GM21786 (cell line): ENCODE data around the gene MTOR.

Experiments
- ATAC-seq: cut with Tn5 transposase; IDR thresholded peaks from one replicate; pipeline ENCODE4 v1.9.1; 2021; ENCODE audit not compliant: unreplicated experiment

MTOR gene

DNA sequence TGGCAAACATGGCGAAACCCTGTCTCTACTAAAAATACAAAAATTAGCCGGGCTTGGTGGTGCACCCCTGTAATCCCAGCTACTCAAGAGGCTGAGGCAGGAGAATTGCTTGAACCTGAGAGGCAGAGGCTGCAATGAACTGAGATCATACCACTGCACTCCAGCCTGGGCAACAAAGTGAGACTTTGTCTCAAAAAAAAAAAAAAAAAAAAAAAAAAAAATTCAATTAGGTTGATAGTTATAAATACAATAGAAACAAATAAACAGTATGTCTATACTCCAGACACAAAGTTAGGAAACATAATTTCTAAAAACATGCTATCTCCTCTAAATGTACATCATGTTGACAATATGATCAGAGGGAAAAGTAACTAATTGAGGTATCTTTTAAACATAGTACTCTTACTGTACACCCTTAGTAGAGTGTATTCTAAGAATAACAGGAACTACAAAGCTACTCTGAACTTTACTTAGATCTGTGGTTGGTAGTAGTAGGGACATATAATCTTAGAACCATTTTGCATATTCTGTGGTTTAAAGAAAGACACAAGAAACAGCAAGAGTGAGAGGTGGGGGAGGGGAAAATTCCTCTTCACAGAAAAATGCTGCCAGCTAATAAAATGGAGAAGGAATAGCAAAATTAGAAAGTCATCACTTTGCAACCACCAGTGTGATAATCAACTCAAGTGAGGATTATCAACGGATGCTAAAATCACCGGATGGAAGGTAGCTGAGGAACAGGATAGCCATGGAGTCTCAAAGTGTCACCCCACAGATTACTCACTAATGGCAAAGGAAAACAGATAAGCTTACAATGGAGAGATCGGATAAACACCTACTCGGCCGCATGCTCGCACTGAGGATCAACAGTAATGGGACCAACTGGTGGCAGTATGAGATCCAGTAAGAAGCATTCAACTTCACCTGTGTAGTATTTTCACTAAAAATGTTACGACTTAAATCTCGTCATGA, 35.0 kb downstream of the MTOR start:
- peak; percentile 52 for ATAC-seq

DNA sequence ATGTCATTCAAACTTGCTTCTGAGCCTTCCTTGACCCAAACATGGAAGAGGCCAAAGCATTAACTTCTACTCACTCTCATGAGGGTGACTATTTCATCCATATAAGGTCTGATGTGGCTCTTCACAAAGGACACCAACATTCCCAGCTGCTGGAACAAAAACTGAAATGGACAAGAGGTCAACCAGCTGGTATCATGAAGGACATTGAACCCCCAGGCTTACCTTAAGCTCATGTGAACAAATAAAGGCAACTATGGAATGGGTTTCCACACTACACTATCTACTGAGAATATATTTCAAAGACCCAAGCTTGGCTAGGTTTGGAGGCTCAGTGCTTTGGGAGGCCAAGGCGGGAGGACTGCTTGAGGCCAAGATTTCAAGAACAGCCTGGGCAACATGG, 46.3 kb downstream of the MTOR start:
- no peak for ATAC-seq

- ATAC-seq: no peak
Measured at GRCh38 chr1:11215381-11216005, 46.9 kb downstream of the MTOR start.

- no peak for ATAC-seq
Measured at GRCh38 chr1:11214698-11215380, 47.5 kb downstream of the MTOR start.

GRCh38 chr1:11211925-11212587, 50.3 kb downstream of the MTOR start:
- ATAC-seq: no peak

DNA sequence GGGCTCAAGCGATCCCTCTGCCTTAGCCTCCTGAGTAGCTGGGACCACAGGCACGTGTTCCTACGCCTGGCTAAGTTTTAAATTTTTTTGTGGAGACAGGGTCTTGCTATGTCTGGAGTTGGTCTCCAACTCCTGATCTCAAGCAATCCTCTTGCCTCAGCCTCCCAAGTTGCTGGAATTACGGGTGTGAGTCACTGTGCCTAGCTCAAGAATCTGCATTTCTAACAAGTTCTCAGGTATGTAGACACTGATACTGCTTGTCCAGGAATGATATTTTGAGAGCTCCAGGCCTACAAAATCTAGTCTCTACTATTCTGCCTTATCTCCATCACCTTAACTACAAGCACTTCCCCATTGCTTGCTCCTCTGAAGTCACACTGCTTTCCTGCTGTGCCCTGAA, 50.9 kb downstream of the MTOR start:
- ATAC-seq: no peak

DNA sequence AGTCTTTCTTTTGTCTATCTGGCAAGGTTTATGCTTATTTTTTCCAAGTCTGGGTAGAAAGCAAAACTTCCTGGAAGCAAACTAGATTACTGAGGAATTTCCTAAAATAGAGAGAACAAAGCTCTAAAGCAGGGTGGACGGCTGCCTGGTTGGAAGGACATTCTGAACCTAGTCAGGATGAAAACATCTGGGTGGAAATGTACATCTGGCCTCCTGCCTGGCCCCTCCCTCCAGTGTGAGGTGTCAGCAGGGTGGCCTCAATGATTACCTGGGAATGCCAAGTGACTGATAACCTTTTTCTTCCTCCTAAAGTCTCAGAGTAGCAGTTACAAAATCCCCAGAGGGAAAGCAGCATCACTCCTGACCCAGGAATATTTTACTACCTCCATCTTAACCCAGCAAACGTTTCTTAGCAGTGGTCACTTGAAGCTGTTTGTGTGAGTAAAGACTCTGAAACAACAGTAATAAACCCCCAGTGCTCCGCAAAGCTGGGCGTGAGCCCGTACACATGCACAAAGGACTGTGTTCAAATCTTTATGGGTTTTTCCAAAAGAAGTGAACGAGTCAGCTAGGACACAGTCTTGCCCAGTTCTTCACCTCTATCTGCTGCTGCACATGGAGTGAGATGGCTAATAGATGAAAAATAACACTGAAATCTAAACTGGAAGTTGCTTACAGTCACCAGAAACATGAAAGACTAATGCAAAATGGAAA, 54.3 kb downstream of the MTOR start:
- no peak for ATAC-seq

DNA sequence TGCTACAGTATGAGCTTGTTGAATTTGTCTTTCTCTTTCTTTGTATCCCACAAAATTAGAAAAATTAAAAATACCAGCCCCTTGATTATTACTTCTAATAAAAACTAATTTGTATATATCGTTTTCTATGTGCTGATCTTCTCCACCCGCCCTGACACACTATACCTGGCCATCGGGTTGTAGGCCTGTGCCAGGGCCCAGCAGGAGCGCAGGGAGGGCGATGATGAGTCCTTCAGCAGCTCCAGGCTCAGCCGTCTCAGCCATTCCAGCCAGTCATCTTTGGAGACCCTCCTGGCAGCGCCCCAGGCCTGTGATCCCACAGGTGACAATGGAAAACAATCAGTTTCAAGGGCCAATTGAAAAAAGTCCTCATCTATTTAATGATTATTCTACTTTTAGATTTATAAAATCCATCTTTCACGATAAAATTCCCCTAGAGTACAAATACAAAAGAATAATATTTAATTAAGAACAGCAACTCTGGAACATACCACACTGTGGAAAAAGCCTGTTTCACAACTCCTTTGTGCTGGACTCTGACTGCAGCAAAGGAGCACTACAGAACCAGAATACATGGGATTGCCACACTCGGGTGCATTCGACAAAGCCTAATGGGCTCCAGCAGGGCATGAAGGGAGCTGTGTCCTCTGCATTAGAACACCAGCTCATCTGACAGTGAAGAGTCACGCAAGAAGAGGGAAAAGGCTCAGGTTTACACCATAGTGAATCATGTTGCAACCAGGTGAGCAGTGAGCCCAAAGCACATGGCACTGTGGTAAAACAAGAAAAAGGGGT, 57.8 kb downstream of the MTOR start:
- ATAC-seq: no peak

DNA sequence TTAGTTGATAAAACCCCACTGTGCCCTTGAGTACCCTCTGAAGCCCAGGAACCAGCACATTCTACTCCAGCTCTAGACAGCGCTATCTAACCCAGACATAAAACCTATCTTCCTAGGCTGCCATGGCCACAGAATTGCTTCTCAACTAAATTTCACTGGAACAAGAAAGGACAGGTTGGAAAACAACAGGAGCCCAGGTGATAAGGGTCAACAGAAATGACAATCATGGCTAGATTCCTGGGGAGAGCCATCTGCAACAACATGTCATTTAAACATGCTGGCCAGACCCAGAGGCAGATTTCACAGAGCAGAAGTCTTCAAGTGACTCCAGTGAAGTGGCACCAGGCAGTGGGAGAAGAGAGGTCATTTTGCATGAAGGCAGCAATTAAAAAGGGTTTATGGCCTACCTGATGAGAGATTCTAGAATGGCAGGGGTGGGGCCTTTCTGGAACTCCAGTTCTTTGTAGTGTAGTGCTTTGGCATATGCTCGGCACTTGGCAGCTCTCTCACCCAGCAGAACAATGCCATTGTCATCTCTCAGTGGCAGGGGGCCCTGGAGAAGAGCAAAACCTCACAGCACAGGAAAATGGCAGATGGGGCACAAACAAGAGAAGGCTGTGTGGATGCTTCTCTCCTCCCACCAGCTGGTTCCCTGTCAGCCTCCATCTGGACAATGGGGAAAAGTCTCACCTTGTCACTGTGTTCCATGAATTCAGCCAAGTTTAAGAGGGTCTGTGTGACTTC, 63.3 kb downstream of the MTOR start:
- no peak for ATAC-seq

DNA sequence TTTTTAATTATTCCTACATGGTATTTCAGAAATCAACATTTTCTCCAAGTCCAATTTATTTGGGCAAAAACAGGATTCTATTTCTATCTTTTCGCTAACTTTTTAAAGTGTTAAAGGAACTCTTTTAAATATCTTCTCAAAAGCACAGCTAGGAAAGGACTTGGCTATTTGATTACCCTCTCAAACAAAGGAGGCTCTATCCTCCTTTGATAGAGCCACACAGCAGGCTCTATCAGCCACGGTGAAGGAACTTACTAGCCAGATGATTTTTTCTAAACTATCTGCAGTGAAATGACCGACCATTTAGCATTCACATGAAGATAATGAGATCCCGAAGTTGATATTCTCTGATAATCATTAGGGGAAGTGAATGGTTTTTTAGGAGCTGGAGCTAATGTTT, 64.1 kb downstream of the MTOR start:
- no peak for ATAC-seq

DNA sequence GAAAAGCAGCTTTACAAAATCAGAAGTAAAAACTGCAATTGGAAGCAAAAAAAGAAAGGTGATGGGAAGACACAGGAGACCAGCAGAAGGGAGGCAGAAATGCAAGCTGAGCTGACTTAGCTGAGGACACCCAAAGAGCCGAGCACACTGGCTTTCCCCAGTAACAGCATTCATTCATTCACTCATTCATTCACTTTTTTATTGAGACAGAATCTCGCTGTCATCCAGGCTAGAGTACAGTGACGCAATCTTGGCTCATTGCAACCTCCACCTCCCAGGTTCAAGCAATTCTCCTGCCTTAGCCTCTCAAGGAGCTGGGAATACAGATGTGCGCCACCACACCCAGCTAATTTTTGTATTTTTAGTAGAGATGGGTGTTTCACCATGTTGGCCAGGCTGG, 65.0 kb downstream of the MTOR start:
- no peak for ATAC-seq

DNA sequence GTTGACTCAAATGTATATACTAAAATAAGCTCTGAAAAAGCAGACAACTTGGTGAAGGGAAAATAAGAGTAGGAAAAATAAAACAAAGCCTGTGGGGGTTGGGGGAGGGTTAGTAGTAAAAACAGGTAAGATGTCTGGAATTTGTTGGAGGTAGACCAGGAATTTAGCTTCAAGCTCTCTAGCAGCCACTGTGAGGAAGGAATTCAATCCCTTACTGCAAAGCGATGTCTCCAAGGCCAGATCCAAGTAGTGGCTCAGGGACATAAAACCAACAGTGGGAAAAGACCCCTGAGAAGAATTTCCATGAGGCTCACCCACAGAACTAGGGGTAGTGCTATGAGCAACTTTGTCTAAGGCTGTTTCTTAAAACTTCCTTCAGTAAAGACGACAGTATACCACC, 65.4 kb downstream of the MTOR start:
- ATAC-seq: no peak

DNA sequence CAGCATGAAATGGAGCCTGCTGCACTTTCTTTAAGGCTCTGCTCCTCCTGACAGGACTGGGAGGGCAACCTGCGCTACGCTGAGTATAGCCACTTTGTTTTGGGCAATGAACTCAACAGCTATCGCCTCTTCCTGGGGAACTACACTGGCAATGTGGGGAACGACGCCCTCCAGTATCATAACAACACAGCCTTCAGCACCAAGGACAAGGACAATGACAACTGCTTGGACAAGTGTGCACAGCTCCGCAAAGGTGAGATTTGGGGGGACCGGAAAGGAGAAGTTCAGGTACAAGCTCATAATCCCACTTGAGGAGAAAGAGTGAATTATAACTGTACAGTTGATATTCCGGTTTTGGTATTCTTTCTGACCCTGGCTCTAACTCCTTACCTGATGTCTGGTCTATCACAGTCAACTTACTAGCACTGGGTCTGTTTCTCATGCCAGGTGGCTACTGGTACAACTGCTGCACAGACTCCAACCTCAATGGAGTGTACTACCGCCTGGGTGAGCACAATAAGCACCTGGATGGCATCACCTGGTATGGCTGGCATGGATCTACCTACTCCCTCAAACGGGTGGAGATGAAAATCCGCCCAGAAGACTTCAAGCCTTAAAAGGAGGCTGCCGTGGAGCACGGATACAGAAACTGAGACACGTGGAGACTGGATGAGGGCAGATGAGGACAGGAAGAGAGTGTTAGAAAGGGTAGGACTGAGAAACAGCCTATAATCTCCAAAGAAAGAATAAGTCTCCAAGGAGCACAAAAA, 67.8 kb downstream of the MTOR start:
- no peak for ATAC-seq

GRCh38 chr1:11193376-11193775, 69.0 kb downstream of the MTOR start:
- ATAC-seq: no peak

DNA sequence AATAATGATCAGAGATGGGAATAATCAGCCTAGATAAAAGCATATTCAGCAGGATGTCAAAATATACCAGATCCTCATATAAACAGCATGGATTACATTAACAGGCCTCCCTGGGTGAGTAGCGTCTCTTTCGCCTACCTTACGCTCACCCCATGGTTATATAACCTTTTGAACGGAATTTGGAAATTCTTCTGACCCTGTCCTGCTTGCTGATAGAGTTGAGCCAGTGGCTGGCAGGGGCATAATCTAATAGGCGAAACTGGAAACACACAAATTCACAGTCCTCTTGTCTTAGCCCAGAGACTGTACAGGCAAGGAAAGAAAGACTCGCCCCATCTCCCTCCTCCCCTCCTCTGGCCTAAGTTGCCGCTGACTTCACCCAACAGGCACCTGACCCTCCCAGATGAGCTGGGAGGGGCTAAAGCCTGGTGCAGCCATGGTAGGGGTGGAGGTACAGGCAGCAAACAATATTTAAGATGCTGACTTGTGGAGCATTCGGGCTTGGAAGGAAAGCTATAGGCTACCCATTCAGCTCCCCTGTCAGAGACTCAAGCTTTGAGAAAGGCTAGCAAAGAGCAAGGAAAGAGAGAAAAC, 73.4 kb downstream of the MTOR start, which contains the start of gene ANGPTL7:
ANGPTL7 (plus strand) TSS at position 498 of the 594 bp plus-strand sequence. CDS start 225 bp downstream, outside the sequence.
- no peak for ATAC-seq

- ATAC-seq: no peak
Measured at GRCh38 chr1:11188381-11188780, 74.0 kb downstream of the MTOR start.

DNA sequence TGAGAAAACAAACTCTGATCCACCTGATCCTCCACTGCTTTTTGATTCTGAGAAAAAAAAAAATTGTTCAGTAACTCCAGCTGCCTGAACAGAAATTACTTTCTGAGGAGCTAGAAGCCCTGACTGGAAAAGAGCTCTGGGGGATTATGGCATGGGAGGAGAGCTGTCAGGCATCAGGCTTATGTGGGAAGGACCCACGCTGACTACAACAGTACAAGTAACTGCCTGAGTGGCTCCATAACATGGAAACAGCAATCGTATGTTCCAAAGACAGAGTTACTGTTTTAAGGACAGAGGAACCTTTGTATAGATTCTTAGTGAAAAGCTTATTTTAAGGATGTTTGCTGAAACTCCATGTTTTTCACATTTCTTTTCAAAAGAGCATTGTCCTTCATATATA, 74.4 kb downstream of the MTOR start:
- no peak for ATAC-seq

GRCh38 chr1:11187494-11187893, 74.9 kb downstream of the MTOR start:
- no peak for ATAC-seq
